ENCODE results near the gene RAB40B. TPM values are rescaled to one million over a fixed set of nuclear protein-coding genes. Genes with fewer than 3 reads are reported as not detected.

RAB40B gene
- 4.7 and 12.3 TPM in 2 replicates for total RNA-seq

GRCh38 chr17:82698065-82698973, at the start of gene RAB40B:
Gene RAB40B, minus strand, starts transcription at chr17:82698698. Its CDS starts 102 bp downstream, at chr17:82698596.

GRCh38 chr17:82734987-82735866, 36.7 kb upstream of the RAB40B start, which contains the start of gene FN3K:
Gene FN3K, plus strand, starts transcription at chr17:82735615. Its CDS starts 22 bp downstream, at chr17:82735637.

GRCh38 chr17:82716203-82717010, 17.9 kb upstream of the RAB40B start, which contains the start of gene FN3KRP:
Gene FN3KRP, plus strand, starts transcription at chr17:82716706. Its CDS starts 50 bp downstream, at chr17:82716756.

GRCh38 chr17:82648165-82648668, 50.3 kb downstream of the RAB40B start, which contains the start of gene WDR45B:
Gene WDR45B, minus strand, starts transcription at chr17:82648444. Its CDS starts 104 bp downstream, at chr17:82648340.

Other genes starting within 250 kb of the RAB40B start
- 47.7 and 54.1 TPM in 2 replicates for gene CYBC1, start 247.9 kb downstream of the RAB40B start, total RNA-seq
- gene NARF, start 240.0 kb downstream of the RAB40B start, total RNA-seq: 49.9 and 59.3 TPM in 2 replicates
- 44.1 and 52.1 TPM in 2 replicates for gene FOXK2, start 179.0 kb downstream of the RAB40B start, total RNA-seq
- gene WDR45B, start 50.3 kb downstream of the RAB40B start, total RNA-seq: 77.4 and 105 TPM in 2 replicates
- gene FN3KRP, start 18.0 kb upstream of the RAB40B start, total RNA-seq: 8.4 and 20.2 TPM in 2 replicates
- 4.3 and 6.6 TPM in 2 replicates for gene FN3K, start 36.9 kb upstream of the RAB40B start, total RNA-seq
- 21.2 and 32.8 TPM in 2 replicates for gene TBCD, start 53.4 kb upstream of the RAB40B start, total RNA-seq
- 9.2 and 10.2 TPM in 2 replicates for gene ZNF750, start 141.3 kb upstream of the RAB40B start, total RNA-seq

Measured in tracheal epithelial cell (primary cell).